ENCODE results near the gene ABCA7.
"Not testable (repeated sequence)": the region's sequence is repeated elsewhere in the genome, so short reads cannot be mapped to it uniquely, and the experiment has no call there.

ABCA7 gene

DNA sequence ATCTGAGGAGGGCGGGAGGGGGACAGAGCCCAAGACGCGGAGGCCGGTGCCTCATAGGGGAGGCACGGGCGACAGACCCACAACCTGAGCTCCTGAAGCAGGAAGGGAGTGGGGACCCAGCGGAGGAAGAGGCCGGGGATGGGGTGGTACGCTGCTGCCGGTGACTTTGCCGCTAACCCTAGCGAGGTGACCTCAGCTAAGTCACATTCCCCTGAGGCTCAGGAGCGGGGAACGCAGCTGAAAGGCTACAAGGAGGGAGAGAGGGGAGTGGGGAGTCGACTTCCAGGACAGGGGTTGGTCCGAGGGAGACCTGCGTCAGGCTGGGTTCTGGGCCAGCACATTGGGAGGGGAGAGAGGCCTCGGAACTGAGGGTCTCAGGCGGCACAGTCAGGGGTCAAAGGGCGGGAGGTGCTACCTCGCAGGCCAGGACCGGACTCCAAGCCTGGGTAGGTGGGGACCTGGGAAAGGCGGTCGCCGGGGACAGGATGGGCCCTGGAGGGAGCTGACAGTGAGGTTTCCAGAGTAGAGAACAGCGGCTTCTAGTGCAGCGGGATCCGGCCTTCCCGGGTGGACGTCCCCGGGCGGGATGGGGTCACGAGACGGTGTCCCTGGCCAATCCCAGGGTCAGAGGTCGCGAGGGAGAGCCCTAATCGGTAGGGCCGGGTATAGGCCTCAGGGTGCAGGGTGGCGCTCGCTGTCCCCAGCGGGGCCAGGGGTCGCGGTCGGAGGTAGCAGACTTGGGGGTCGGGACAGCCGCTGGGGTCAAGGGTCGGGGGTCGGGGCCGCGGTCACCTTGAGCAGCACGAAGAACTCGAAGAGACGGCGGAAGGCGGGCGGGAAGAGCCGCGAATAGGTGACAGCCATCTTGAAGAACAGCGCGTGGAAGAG lies 19.7 kb upstream of the ABCA7 start:
- peak overlapping the region; percentile 93 for H3K4me3 Mint-ChIP-seq
- peak overlapping the region; percentile 100 for H3K27ac Mint-ChIP-seq
- ATAC-seq (no peak), DNase-seq (ENCODE audit: low spot score in 2 of 2) (no peak)
- H3K36me3 Mint-ChIP-seq, result peaks cover 63% of the 10 kb centered on the region
- H3K4me1 Mint-ChIP-seq, result peaks cover 62% of the 10 kb centered on the region
- no peaks in the 10 kb centered on the region for H3K9me3 Mint-ChIP-seq

DNA sequence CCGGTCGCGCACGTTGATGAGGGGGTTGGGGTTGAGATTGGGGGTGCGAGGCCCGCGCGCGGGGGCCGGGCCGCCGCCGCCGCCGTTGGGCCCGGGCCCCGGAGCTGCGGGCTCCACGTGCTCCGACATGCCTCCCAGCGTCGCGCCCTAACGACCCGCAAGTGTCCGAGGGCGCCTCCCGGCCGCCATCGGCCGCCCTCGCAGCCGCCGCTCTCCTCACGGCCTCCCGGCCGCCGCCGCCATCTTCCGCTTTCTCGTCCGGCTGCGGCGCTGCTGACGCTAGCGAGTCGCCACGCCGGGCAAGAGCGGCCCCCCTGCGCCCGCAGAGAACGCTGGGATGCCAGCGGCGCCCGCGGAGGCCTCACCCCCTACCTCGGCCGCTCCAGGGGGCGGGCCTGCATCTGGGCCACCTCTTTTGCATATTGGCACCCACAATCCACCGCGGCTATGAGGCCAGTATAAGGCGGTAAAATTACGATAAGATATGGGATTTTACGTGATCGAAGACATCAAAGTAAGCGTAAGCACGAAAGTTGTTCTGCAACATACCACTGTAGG lies 19.0 kb upstream of the ABCA7 start, which contains the start of gene TMEM259:
TSS of gene TMEM259 (minus strand) at position 256 of the 558 bp plus-strand sequence. CDS start at position 129, 127 bp downstream.
- Mint-ChIP-seq H3K4me1 (peaks cover 60% of the 10 kb centered on the region), H3K9me3 (no peaks in the 10 kb centered on the region), H3K27ac (peak within 1 kb of the TSS; percentile 100), H3K36me3 (peaks cover 56% of the 10 kb centered on the region), H3K4me3 (peak within 1 kb of the TSS; percentile 93)
- ATAC-seq (peak; percentile 90), DNase-seq (ENCODE audit: low spot score in 2 of 2) (peak; percentile 94 to 98)

DNA sequence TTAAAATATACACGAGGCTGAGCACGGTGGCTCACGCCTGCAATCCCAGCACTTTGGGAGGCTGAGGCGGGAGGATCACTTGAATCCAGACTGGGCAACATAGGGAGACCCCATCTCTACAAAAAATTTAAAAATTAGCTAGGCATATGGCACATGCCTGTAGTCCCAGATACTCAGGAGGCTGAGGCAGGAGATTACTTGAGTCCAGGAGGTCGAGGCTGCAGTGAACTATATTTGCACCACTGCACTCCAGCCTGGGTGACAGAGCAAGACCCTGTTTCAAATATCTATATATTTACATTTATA lies 16.1 kb upstream of the ABCA7 start:
- Mint-ChIP-seq H3K36me3 (peaks cover 34% of the 10 kb centered on the region), H3K4me1 (peaks cover 40% of the 10 kb centered on the region)
- not testable (repeated sequence) for ATAC-seq; H3K27ac Mint-ChIP-seq; H3K4me3 Mint-ChIP-seq; DNase-seq (ENCODE audit: low spot score in 2 of 2); H3K9me3 Mint-ChIP-seq

DNA sequence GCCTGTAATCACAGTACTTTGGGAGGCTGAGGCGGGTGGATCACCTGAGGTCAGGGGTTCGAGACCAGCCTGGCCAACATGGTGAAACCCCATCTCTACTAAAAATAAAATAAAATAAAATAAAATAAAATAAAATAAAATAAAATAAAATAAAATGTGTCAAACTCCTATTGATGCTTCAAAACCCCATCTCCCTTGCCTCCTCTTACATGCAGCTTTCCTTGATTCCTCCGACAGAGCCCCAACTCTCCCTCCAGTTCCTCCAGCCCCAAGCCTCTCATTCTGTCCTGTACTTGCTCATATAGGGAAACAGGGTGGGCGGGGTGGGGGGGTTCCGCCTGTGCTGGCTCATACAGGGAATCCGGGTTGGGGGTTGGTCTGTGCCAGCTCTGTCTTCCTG lies 14.8 kb upstream of the ABCA7 start:
- peaks cover 32% of the 10 kb centered on the region for H3K36me3 Mint-ChIP-seq
- peaks cover 35% of the 10 kb centered on the region for H3K4me1 Mint-ChIP-seq
- not testable (repeated sequence) for H3K27ac Mint-ChIP-seq; DNase-seq (ENCODE audit: low spot score in 2 of 2); H3K9me3 Mint-ChIP-seq; H3K4me3 Mint-ChIP-seq; ATAC-seq

DNA sequence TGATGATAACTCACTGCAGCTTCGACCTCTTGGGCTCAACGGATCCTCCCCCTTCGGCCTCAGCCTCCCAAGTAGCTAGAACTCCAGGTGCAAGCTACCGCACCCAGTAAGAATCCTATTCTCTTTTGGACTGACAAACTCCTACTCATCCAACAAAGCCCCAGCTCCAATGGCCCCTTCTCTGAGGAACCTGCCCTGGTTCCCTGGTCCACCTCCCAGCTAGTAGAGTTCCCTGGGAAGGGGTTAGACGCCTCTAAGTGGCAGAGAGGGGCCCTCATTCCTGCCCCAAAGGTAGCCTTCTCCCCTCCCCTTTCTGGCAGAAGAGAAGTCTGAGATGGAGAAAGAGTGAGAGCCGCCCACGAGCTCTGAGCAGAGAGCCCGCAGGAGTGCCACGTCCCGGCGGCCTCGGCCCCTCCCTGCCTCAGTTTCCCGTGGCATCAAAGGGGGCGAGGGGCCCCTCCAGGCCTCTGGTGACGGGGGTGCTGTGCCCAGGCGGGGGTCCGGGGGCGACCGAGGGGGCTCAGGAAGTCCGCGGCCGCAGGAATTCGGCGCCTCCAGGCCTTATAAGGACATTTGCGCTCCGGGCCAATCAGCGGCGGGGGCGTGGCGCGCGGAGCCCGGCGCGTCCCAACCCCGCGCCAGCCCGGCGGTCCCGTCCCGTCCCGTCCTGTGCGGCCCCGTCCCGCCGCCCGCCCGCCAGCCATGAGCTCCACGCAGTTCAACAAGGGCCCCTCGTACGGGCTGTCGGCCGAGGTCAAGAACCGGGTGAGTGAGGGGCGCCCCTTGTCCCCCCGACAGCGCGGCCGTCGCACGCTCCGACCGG lies 13.7 kb upstream of the ABCA7 start, which contains the start of gene CNN2:
TSS of gene CNN2 (plus strand) at position 649 of the 823 bp plus-strand sequence. CDS start at position 703, 54 bp downstream.
- DNase-seq (ENCODE audit: low spot score in 2 of 2) (peak; percentile 59 to 91), ATAC-seq (peak; percentile 66)
- peak within 1 kb of the TSS; percentile 89 for H3K27ac Mint-ChIP-seq
- peaks cover 33% of the 10 kb centered on the region for H3K36me3 Mint-ChIP-seq
- H3K4me1 Mint-ChIP-seq, result peaks cover 41% of the 10 kb centered on the region
- H3K4me3 Mint-ChIP-seq, result peak within 1 kb of the TSS; percentile 94
- H3K9me3 Mint-ChIP-seq, result no peaks in the 10 kb centered on the region

DNA sequence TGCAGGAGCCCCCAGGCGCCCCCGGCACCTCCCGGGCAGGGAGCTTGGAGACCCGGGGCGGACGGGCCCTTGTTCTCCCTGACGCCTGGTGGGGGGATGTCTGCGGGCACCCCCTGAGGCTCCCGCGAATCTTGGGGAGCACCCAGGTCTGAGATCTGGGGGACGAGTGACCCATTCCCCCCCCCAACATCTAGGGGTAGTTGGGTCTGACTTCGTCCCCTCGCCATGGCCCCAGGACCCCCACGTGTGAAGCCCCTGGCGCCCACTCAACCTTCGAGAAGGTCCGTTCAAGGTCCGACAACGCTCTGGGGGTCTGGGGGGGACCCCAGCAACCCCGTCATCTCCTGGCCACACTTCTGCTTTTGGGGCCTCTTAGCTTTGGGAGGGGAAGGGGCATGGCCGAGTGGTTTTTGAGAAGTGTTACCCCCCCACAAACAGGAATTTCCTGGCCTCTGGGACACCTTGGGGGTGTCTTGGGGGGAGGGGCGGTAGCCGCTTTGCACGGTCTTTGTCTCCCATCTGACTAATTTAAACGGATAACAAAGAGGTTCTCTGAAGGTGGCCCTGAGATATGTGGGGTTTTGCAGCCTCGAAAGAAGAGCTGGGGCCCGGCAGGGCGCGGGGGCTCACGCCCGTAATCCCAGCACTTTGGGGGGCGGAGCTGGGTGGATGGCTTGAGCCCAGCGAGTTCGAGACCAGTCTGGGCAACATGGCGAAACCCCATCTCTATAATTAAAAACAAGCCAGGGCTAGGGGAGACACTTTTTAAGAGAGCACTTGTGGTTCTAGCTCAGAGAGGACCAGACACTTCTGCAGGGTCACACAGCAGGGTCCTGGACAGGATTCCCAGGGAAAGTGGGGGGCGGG lies 12.9 kb upstream of the ABCA7 start:
- DNase-seq (ENCODE audit: low spot score in 2 of 2) (peak in 1 of 2 donors; percentile 73), ATAC-seq (peak; percentile 31)
- peak overlapping the region; percentile 94 for H3K4me3 Mint-ChIP-seq
- peak overlapping the region; percentile 80 for H3K27ac Mint-ChIP-seq
- no peaks in the 10 kb centered on the region for H3K9me3 Mint-ChIP-seq
- peaks cover 34% of the 10 kb centered on the region for H3K4me1 Mint-ChIP-seq
- peaks cover 34% of the 10 kb centered on the region for H3K36me3 Mint-ChIP-seq

DNA sequence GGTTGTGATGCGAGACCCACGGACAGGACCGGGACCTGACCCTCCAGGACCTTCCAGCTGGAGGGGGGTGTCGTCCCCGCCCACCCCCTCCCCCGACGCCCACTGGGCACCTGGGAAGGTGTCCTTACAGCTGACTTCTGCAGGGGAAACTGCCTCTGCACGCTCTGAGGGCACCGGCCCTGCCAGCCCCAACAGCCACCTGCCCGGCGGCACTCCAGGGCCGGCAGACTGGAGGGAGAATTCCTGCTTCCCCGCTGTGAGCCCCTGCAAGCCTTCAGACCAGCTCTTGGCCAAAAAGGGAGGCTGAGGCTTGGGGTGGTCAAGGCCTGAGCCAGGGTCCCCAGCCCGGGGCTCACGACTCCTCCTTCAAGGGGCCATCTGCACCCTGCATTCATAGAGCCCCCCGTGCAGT lies 12.3 kb upstream of the ABCA7 start:
- Mint-ChIP-seq H3K36me3 (peaks cover 40% of the 10 kb centered on the region), H3K9me3 (no peaks in the 10 kb centered on the region), H3K4me3 (peak overlapping the region; percentile 94), H3K4me1 (peaks cover 39% of the 10 kb centered on the region), H3K27ac (peak overlapping the region; percentile 80)
- ATAC-seq (peak; percentile 31), DNase-seq (ENCODE audit: low spot score in 2 of 2) (no peak)

DNA sequence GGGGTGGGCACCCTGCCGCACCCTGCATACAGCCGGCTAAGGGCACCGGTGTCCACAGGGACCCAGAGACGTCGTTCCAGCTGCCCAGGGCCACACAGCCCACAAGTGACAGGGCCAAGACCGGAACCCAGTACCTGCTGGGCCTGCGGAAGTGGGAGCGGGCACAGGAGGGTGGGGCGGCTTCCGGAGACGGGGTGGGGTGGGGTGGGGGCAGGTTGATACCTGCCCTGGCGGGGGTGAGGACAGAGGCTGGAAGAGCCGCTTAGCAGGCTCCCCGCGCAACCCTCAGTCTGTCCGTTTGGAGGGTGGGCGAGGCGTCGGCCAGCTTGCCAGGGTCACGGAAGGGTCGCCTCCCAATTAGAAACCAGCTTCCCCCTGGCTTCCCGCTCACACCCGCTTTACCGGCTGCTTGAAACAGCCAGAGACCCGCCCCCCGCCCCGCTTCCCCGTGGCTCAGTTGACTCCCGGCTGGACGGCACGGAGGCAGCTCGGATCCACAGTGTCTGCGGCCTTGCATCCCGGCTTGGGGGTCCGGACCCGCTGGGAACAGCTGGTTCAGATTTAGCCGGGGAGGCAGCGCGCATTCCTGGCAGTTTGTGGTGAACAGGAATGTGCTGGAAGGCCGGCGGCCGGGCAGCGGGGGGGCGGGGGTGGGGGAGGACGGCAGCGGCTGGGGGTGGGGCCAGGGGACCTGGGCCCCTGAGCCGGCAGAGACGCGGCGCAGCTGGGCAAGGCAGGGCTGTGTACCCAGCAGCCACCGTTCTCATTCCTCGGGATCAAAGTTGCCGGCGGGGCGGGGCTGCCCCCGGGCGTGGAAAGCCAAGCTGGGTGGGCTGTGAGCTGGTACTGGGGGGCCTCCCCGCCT lies 11.6 kb upstream of the ABCA7 start:
- peak in 1 of 2 donors; percentile 73 for DNase-seq (ENCODE audit: low spot score in 2 of 2)
- H3K4me1 Mint-ChIP-seq, result peaks cover 41% of the 10 kb centered on the region

DNA sequence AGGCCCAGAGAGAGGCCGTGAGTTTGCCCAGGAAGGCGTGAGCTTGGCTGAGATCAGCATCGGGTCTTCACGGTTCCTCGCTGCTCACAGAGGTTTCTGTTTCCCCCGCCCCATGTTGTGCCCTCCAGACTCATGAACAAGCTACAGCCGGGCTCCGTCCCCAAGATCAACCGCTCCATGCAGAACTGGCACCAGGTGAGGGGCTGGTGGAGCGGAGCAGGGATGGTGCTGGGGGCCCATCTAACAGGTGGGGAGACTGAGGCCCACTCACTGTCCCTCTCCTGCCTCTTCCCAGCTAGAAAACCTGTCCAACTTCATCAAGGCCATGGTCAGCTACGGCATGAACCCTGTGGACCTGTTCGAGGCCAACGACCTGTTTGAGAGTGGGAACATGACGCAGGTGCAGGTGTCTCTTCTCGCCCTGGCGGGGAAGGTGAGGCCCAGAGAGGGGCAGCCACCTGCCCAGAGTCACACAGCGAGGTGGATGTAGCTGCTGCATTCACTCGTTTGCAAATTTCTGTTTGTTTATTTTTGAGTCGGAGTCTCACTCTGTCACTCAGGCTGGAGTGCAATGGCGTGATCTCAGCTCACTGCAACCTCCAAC lies 7.5 kb upstream of the ABCA7 start:
- H3K9me3 Mint-ChIP-seq, result no peaks in the 10 kb centered on the region
- ATAC-seq (no peak), DNase-seq (ENCODE audit: low spot score in 2 of 2) (no peak)
- peaks cover 41% of the 10 kb centered on the region for H3K4me1 Mint-ChIP-seq
- no peak overlapping the region for H3K27ac Mint-ChIP-seq
- peaks cover 70% of the 10 kb centered on the region for H3K36me3 Mint-ChIP-seq
- no peak overlapping the region for H3K4me3 Mint-ChIP-seq

More for the DNA sequence above, 11.6 kb upstream of the ABCA7 start:
- peak overlapping the region; percentile 94 for H3K4me3 Mint-ChIP-seq
- H3K9me3 Mint-ChIP-seq, result no peaks in the 10 kb centered on the region
- H3K27ac Mint-ChIP-seq, result peak overlapping the region; percentile 54
- peak; percentile 61 for ATAC-seq
- peaks cover 47% of the 10 kb centered on the region for H3K36me3 Mint-ChIP-seq

DNA sequence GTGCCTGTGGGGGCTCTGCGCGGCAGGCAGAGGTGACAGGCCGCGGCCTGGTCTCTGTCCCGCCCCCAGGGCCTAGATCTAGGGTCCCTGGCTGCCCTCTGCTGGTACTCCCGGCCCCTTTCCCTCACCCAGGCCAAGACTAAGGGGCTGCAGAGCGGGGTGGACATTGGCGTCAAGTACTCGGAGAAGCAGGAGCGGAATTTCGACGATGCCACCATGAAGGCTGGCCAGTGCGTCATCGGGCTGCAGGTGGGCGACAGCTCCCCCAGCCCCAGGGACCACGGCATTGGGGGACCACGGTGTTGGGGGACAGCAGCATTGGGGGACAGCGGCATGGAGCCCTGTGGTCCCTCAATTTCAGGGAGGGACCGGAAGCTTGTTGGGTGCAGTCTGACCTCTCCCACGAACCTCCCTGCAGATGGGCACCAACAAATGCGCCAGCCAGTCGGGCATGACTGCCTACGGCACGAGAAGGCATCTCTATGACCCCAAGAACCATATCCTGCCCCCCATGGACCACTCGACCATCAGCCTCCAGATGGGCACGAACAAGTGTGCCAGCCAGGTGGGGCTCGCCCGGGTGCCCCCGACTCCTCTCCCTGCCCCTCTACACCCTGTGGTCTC lies 3.8 kb upstream of the ABCA7 start:
- Mint-ChIP-seq H3K27ac (no peak overlapping the region), H3K4me3 (no peak overlapping the region), H3K9me3 (no peaks in the 10 kb centered on the region), H3K36me3 (peaks cover 84% of the 10 kb centered on the region), H3K4me1 (peaks cover 61% of the 10 kb centered on the region)
- ATAC-seq, result no peak
- no peak for DNase-seq (ENCODE audit: low spot score in 2 of 2)

DNA sequence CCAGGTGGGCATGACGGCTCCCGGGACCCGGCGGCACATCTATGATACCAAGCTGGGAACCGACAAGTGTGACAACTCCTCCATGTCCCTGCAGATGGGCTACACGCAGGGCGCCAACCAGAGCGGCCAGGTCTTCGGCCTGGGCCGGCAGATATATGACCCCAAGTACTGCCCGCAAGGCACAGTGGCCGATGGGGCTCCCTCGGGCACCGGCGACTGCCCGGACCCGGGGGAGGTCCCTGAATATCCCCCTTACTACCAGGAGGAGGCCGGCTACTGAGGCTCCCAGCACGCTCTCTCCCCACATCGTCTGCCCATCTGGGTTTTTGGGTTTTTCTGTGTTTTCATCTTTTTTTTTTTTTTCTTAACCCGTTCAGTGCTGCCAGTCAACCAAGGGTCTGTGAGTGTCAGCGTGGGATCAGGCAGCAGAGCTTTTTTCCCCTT lies 2.3 kb upstream of the ABCA7 start:
- peaks cover 69% of the 10 kb centered on the region for H3K36me3 Mint-ChIP-seq
- H3K4me3 Mint-ChIP-seq, result peak overlapping the region; percentile 85
- DNase-seq (ENCODE audit: low spot score in 2 of 2) (no peak), ATAC-seq (no peak)
- H3K4me1 Mint-ChIP-seq, result peaks cover 62% of the 10 kb centered on the region
- peak overlapping the region; percentile 80 for H3K27ac Mint-ChIP-seq
- no peaks in the 10 kb centered on the region for H3K9me3 Mint-ChIP-seq

DNA sequence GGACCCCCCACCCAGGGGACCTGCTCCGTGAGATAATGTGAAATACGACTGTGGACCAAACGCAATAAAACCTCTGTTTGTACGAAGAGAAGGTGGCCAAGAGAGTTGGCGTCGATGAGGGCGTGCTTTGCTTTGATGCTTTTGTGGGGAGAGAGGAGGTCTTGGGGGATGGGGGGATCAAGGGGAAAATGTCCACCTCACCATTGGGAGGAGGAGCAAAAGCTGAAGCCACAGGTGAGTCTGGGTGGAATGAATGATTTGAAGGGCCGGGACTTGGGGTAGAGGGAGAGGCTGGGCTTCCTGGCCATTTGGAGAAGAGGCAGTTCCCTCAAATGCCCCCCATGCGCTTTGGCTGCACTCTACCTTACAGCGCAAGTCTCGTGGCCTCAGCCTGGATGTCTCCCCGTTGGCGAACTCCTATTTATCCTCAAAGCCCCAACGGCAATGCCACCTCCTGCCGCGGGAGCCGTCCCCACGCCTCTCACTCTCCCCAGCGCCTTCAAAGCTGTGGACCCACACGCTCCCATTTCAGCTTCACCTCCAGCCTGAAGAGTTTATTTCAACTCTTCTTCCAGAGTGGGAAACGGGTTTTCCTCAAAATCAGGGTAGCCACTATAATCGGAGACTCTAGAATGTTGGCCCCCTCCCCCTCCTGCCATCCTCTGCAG lies 795 bp upstream of the ABCA7 start:
- H3K36me3 Mint-ChIP-seq, result peaks cover 58% of the 10 kb centered on the region
- ATAC-seq (no peak), DNase-seq (ENCODE audit: low spot score in 2 of 2) (no peak)
- peak overlapping the region; percentile 26 for H3K27ac Mint-ChIP-seq
- no peaks in the 10 kb centered on the region for H3K9me3 Mint-ChIP-seq
- H3K4me1 Mint-ChIP-seq, result peaks cover 56% of the 10 kb centered on the region
- peak overlapping the region; percentile 85 for H3K4me3 Mint-ChIP-seq

Data from stimulated activated effector memory CD8-positive, alpha-beta T cell treated with anti-CD3 and anti-CD28 coated beads, Interleukin-12 subunit alpha, Interleukin-12 subunit beta, amount 100 ng/mL, for 72 hours (primary cell).